PC-3 (cell line): Measurements from ENCODE around the gene METTL9. TPM values are rescaled to one million over a fixed set of nuclear protein-coding genes. Genes with fewer than 3 reads are reported as not detected.
"Not testable (repeated sequence)": the region's sequence is repeated elsewhere in the genome, so short reads cannot be mapped to it uniquely, and the experiment has no call there.

Experiments
- ATAC-seq: fragments of 200-7000 bp; cut with Tn5 transposase; 2 replicates; pipeline ENCODE4 v1.9.1; 2020; ENCODE audit warnings: mild to moderate bottlenecking, moderate library complexity
- BruUV-seq: library from RNA; stranded (reverse); fragments of 400-500 nt; replicated peaks from 2 replicates; lab custom pipeline; 2021; lab: Mats Ljungman, UMichigan
- CTCF ChIA-PET: fragments of 300-600 bp; sonication (Branson Sonifier 250); formaldehyde crosslinking; loops from one replicate; lab custom pipeline; 2022; ENCODE audit warnings: antibody characterized with exemption; lab: Charles Lee
- POLR2A ChIA-PET: fragments of 300-600 bp; sonication (Branson Sonifier 250); formaldehyde crosslinking; loops from one replicate; lab custom pipeline; 2022; ENCODE audit warnings: antibody characterized with exemption; ENCODE audit not compliant: unreplicated experiment; lab: Charles Lee
- DNase-seq: peaks from one replicate; pipeline ENCODE4 v3.0.0-alpha.2; 2015
- H2AFZ ChIP-seq: fragments of 300-600 bp; sonication (generic); 2 replicates; pipeline ENCODE4 v1.6.0; 2016; ENCODE audit warnings: antibody characterized with exemption, low read length
- H3F3A ChIP-seq: fragments of 300-600 bp; sonication (generic); one replicate; pipeline ENCODE4 v1.6.0; 2017; ENCODE audit warnings: antibody characterized with exemption, low read length, control low read depth, mild to moderate bottlenecking; ENCODE audit not compliant: unreplicated experiment
- H3K27ac ChIP-seq: fragments of 300-600 bp; sonication (generic); 2 replicates; pipeline ENCODE4 v1.5.1; 2016; ENCODE audit warnings: mild to moderate bottlenecking, low read length
- H3K27me3 ChIP-seq: fragments of 300-600 bp; sonication (generic); 2 replicates; pipeline ENCODE4 v1.6.1; 2016; ENCODE audit warnings: low read length, mixed read lengths
- H3K36me3 ChIP-seq: fragments of 300-600 bp; sonication (generic); 2 replicates; pipeline ENCODE4 v1.6.1; 2016; ENCODE audit warnings: low read depth, mixed run types, low read length, mixed read lengths
- H3K4me1 ChIP-seq: fragments of 300-600 bp; sonication (generic); 2 replicates; pipeline ENCODE4 v1.5.1; 2016; ENCODE audit warnings: low read length; ENCODE audit not compliant: insufficient read depth
- H3K4me2 ChIP-seq: fragments of 300-600 bp; sonication (generic); 2 replicates; pipeline ENCODE4 v1.6.0; 2016; ENCODE audit warnings: low read length
- H3K4me3 ChIP-seq: fragments of 300-600 bp; sonication (generic); 2 replicates; pipeline ENCODE4 v1.5.1; 2016; ENCODE audit warnings: mild to moderate bottlenecking, low read length, mixed read lengths
- H3K79me2 ChIP-seq: fragments of 300-600 bp; sonication (generic); 2 replicates; pipeline ENCODE4 v1.6.1; 2017; ENCODE audit warnings: low read length, mixed read lengths
- H3K9ac ChIP-seq: fragments of 300-600 bp; sonication (generic); 2 replicates; pipeline ENCODE4 v1.6.0; 2016; ENCODE audit warnings: mild to moderate bottlenecking, low read length
- H3K9me2 ChIP-seq: fragments of 300-600 bp; sonication (generic); replicated peaks from 2 replicates; pipeline ENCODE4 v1.6.1; 2016; ENCODE audit warnings: mixed run types, low read length, mixed read lengths
- H3K9me3 ChIP-seq: fragments of 300-600 bp; sonication (generic); 2 replicates; pipeline ENCODE4 v1.6.1; 2016; ENCODE audit warnings: low read length, mixed read lengths
- H4K20me1 ChIP-seq: fragments of 300-600 bp; sonication (generic); 2 replicates; pipeline ENCODE4 v1.6.1; 2016; ENCODE audit warnings: low read length, mixed read lengths
- CTCF ChIP-seq: fragments of 300-600 bp; sonication (generic); conservative IDR thresholded peaks from 2 replicates; pipeline ENCODE4 v1.5.1; 2017; ENCODE audit warnings: antibody characterized with exemption, low read depth, mild to moderate bottlenecking, low read length
- EZH2 ChIP-seq: fragments of 300-600 bp; sonication (generic); IDR thresholded peaks from one replicate; pipeline ENCODE4 v1.6.1; 2017; ENCODE audit warnings: antibody characterized with exemption, mild to moderate bottlenecking, low read length; ENCODE audit not compliant: unreplicated experiment
- EZH2phosphoT487 ChIP-seq: fragments of 300-600 bp; sonication (generic); IDR thresholded peaks from 2 replicates; pipeline ENCODE4 v1.6.1; 2018; ENCODE audit warnings: mild to moderate bottlenecking, antibody characterized with exemption, low read length, borderline replicate concordance
- intact Hi-C: fragments of 100-400 bp; cut with micrococcal nuclease; formaldehyde crosslinking; loops from 2 replicates; pipeline ENCODE4 v1.9.0; 2023
- total RNA-seq: library from RNA; depleted of rRNA; stranded (reverse); fragments of >200 nt; gene quantifications from 2 replicates; pipeline ENCODE4 v1.2.3, GENCODE V29; 2014

METTL9 gene
- total RNA-seq, 1 experiment from 2014 or later: 133 TPM

GRCh38 chr16:21580807-21581206 is 18.6 kb upstream of the METTL9 start:
- no peaks in the 10 kb centered on the region for H3K79me2 ChIP-seq
- H3K4me3 ChIP-seq: no peak overlapping the region
- no peak overlapping the region for H2AFZ ChIP-seq
- no peaks in the 10 kb centered on the region for H3K36me3 ChIP-seq
- H3F3A ChIP-seq: no peaks in the 10 kb centered on the region
- no peaks in the 10 kb centered on the region for H4K20me1 ChIP-seq
- intact Hi-C loops: no loop called here
- no peaks in the 10 kb centered on the region for H3K9me2 ChIP-seq
- TF ChIP-seq EZH2phosphoT487: no peak
- no peak for TF ChIP-seq EZH2
- no peak for TF ChIP-seq CTCF
- H3K4me2 ChIP-seq: no peak overlapping the region
- no peaks in the 10 kb centered on the region for H3K27me3 ChIP-seq
- no peak for DNase-seq
- ATAC-seq: no peak
- H3K9me3 ChIP-seq: no peaks in the 10 kb centered on the region
- BruUV-seq: no TSS peak
- CTCF ChIA-PET: no interaction called here
- no peaks in the 10 kb centered on the region for H3K4me1 ChIP-seq
- no peak overlapping the region for H3K27ac ChIP-seq
- POLR2A ChIA-PET: no interaction called here
- no peak overlapping the region for H3K9ac ChIP-seq

GRCh38 chr16:21584817-21585216 is 14.6 kb upstream of the METTL9 start:
- intact Hi-C loops: loop anchor here (1.0 kb wide), 1 partner anchor 55 kb away; no protein-coding TSS in a partner anchor
- no peak overlapping the region for H3K27ac ChIP-seq
- H3K4me2 ChIP-seq: no peak overlapping the region
- ChIA-PET POLR2A (no interaction called here), CTCF (no interaction called here)
- no peak overlapping the region for H2AFZ ChIP-seq
- no peaks in the 10 kb centered on the region for H3K27me3 ChIP-seq
- H3F3A ChIP-seq: no peaks in the 10 kb centered on the region
- no peaks in the 10 kb centered on the region for H3K9me3 ChIP-seq
- H3K4me1 ChIP-seq: peaks cover 11% of the 10 kb centered on the region
- TF ChIP-seq EZH2: no peak
- no peak for TF ChIP-seq EZH2phosphoT487
- H3K36me3 ChIP-seq: no peaks in the 10 kb centered on the region
- DNase-seq (no peak), ATAC-seq (no peak)
- H3K4me3 ChIP-seq: no peak overlapping the region
- H3K9ac ChIP-seq: no peak overlapping the region
- BruUV-seq: no TSS peak
- no peaks in the 10 kb centered on the region for H3K9me2 ChIP-seq
- no peaks in the 10 kb centered on the region for H3K79me2 ChIP-seq
- no peaks in the 10 kb centered on the region for H4K20me1 ChIP-seq

- H3K9ac ChIP-seq, H3K79me2 ChIP-seq, H3K27ac ChIP-seq, H3F3A ChIP-seq, CTCF ChIA-PET, H3K9me2 ChIP-seq, POLR2A ChIA-PET, BruUV-seq, DNase-seq, H3K4me2 ChIP-seq, intact Hi-C loops, H3K36me3 ChIP-seq, H3K9me3 ChIP-seq, H3K4me3 ChIP-seq, H2AFZ ChIP-seq, ATAC-seq, H3K27me3 ChIP-seq, H4K20me1 ChIP-seq: not testable (repeated sequence)
- peaks cover 27% of the 10 kb centered on the region for H3K4me1 ChIP-seq
Observed at GRCh38 chr16:21588593-21588992, 10.8 kb upstream of the METTL9 start.

- Histone ChIP-seq H3K36me3 (no peaks in the 10 kb centered on the region), H3K9ac (no peak overlapping the region), H3F3A (peaks cover 5% of the 10 kb centered on the region), H3K9me2 (no peaks in the 10 kb centered on the region), H3K9me3 (no peaks in the 10 kb centered on the region), H3K79me2 (no peaks in the 10 kb centered on the region), H3K4me2 (peak overlapping the region; percentile 72), H3K27ac (peak overlapping the region; percentile 85), H3K4me3 (no peak overlapping the region), H3K4me1 (peaks cover 27% of the 10 kb centered on the region), H4K20me1 (no peaks in the 10 kb centered on the region), H3K27me3 (no peaks in the 10 kb centered on the region), H2AFZ (no peak overlapping the region)
- ATAC-seq (no peak), DNase-seq (no peak)
- CTCF ChIA-PET: no interaction called here
- POLR2A ChIA-PET: interaction anchor here (1.1 to 1.2 kb wide), 2 partner anchors 10 to 11 kb away, joined by 7 to 9 read pairs; partner anchors contain the start of gene METTL9
- no TSS peak for BruUV-seq
- TF ChIP-seq EZH2 (no peak), EZH2phosphoT487 (no peak), CTCF (no peak)
- intact Hi-C loops: no loop called here
Observed at GRCh38 chr16:21589551-21589950, 9.8 kb upstream of the METTL9 start.
